Right renal pelvis (tissue), 4 donors: Measurements from ENCODE around the gene NTN4. TPM values are rescaled to one million over a fixed set of nuclear protein-coding genes. Genes with fewer than 3 reads are reported as not detected.
"Not testable (repeated sequence)": the region's sequence is repeated elsewhere in the genome, so short reads cannot be mapped to it uniquely, and the experiment has no call there.

Experiments used
- DNase-seq, 4 donors: peaks; one replicate each; pipeline ENCODE4 v3.0.0-alpha.2; 2013; ENCODE audit warnings: low read depth in 4 of 4, low spot score in 3 of 4, missing footprints in 1 of 4
- polyA plus RNA-seq, 4 donors: library from polyadenylated mRNA; unstranded; fragments of 120-200 nt; gene quantifications; one replicate each; pipeline ENCODE4 v1.2.1, GENCODE V29; 2013; ENCODE audit not compliant: insufficient read length in 4 of 4

NTN4 gene
- polyA plus RNA-seq, 4 donors, result 101 to 137 (median 112) TPM

DNA sequence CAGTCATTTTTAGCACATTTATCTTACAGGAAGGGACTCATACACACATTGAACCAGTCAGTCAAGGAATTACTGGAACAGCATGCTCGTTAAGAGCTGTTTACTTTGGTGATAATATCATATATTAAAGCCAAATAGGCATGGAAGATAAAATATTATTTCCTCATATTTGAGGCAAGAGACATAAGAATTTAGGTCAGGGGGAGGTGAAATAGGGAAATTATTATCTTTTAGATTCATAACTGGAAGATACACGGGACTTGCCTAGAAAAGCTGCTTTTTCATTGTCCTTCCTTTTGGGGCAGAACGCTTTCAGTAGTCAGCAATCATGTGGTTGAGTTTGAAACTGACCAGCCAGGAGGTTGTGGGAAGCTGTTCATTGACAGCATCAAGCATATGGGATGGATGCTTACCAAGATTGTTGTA, 72.5 kb downstream of the NTN4 start:
- DNase-seq, result no peak

DNA sequence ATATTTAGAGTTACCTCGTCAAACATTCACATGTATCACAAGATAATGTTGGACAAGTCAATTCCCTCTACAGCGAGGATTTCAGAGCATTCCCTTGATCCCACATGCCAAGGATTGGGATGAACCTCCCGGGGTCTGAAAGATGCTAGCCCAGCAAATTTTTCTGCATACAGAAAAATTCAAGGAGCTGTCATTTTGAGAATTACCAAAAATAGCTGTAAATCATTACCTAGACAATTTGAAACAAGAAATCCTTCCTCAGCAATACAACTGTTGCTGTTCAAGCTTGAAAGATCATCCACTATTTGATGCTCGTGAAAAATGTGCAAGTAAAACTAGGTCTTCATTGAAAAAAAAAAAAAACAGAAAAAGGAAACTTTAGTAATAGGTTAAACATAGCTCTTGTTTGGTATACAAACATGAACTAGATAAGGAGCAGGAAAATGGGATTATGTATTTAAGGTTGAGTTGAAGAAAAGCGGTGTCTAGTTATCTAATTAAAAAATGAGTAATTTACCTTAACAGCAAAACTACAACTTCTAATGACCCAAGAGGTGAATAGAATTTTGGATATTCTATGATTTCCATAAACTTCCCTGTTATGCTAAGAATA, 73.1 kb downstream of the NTN4 start:
- DNase-seq, result no peak

DNA sequence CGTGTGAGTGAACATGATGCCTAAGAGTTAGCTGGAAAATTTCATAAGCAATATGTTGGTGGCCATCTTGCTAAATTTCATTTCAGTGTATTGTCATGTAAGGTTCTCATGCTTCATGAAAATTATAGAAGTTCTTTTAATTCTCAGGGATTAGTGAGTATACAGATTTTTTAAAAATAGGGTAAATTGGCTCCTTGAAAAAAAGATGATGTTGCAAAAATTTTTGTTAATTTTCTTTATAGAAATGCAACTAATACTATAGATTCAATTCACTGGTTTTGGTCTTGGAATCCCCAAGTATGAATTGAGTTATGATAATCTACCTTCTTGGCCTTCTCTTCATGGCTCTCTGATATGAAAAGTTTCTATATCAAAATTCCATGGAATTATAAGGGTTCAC, 75.4 kb downstream of the NTN4 start:
- DNase-seq, result no peak

DNA sequence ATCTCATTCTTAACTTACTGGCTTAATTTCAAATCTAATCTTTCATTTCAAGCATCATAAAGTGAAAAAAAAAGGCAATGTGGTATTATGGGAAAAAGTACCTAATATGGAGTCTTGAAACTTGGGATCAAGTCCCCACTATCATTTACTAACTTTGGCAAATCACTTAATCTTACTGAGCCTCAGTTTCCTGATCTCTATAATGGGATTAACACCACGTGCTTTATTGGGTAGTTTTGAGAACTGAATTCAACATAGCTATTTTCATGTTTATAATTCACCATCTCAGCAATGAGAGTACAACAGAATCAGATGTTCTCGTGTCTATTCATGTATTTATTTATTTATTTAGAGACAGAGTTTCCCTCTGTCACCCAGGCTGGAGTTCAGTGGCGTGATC, 78.3 kb downstream of the NTN4 start:
- no peak for DNase-seq

DNA sequence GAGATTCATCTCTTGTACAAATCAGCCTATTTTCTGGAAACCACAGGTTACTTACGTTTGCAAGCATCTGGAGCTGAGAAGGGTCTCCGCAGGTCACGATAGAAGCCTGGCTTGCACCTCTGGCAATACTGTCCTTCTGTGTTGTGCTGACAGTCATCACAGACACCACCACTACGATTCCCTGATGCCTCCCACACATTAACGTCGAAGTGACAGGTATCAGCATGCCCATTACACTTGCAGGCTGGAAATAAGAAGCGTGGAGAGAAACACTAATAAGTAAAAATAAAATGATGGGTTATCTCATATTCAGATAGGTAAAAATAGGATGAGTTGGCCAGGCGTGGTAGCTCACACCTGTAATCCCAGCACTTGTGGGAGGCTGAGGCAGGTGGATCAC, 80.2 kb downstream of the NTN4 start:
- DNase-seq, result no peak

DNA sequence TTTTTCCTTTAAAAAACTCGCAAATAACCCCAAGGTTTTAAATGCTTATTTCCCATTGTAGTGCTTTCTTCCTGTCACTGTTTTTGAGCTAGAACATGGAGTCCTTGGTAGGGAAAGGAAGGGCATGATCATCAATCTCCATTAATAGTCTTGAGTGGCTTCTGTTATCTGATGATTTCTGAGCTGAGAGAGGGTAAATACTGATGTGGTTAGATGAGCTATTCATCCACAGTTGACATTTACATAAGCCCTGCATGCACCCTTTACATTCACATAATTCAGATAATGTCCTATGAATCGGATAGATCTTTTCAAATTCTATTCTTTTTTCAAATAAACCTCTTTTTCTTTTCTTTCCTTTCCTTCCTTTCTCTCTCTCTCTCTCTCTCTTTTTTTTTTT, 81.4 kb downstream of the NTN4 start:
- no peak for DNase-seq

DNA sequence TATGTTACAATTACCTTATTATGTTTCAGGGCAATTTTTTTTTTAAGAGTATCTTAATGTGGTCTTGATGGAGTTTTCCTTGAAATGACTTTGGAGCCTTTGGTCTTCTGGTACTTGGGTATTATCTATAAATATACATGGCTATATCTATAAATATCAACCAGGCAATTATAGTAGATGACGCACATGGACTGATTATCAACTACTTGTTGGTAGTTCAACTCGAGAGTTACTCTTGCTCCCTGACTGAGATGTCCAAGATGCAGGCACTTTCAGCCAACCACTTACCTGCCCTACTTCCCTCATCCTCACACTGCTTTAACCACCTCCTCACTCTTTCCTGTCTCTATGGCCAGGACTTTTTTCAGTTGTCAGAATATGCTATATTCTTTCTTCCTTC, 85.4 kb downstream of the NTN4 start:
- DNase-seq, result no peak

DNA sequence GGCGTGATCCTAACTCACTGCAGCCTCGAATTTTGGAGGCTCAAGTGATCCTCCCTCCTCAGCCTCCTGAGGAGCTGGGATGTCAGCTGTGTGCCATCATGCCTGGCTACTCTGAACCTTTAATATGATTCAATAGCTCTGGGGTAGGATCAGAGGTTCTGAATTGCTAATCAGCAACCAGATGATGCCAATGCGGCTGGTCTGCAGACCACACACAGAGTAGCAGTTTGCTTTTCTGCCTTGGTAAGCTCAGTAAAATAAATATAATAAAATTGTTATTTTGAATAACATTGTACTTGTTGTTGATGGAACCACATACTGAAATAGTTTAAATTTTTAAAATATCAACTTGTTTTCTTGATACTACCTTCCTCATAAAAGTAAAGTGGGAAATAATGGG, 86.6 kb downstream of the NTN4 start:
- DNase-seq, result no peak

DNA sequence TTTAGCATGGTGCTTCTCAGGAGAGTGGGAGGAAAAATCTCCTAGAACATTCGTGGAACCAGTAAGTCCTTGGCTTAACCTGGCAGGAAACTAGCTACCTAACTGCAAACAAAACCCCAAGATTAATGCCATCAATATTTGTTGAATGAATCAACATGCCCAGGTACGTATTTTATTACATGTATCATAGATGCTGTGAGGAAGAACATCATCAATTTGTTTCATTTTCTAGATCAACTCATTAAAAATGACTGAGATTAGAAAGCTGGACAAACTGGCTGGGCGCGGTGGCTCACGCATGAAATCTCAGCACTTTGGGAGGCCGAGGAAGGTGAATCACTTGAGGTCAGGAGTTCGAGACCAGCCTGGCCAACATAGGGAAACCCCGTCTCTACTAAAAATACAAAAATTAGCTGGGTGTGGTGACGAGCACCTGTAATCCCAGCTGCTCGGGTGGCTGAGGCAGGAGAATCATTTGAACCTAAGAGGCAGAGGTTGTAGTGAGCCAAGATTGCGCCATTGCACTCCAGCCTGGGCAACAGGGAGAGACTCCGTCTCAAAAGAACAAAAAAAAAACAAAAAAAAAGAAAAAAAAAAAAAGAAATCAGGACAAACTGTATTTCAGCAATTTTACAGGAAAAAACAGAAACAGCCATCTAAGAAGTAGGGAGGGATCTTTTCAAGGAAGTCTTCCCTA, 88.7 kb downstream of the NTN4 start:
- DNase-seq, result no peak

DNA sequence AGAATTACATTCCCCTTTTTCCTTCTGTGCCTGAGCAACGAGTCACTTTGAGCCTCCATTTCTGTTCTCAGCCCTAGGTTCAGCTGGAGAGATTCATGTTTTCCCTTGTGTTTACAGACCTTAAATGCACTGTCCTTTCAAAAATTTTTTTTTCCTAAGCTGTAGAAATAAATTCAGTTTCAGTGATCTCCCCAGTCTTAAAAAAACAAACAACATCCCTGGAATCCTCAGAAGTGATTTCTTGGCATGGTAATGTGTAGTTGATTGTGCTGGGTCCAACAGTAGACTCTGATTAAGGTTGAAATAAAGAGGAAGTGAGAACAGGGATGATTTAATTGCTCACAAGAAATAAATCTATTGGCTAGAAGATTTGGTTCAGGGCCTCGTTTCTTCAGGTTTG, 89.3 kb downstream of the NTN4 start:
- DNase-seq, result no peak

DNA sequence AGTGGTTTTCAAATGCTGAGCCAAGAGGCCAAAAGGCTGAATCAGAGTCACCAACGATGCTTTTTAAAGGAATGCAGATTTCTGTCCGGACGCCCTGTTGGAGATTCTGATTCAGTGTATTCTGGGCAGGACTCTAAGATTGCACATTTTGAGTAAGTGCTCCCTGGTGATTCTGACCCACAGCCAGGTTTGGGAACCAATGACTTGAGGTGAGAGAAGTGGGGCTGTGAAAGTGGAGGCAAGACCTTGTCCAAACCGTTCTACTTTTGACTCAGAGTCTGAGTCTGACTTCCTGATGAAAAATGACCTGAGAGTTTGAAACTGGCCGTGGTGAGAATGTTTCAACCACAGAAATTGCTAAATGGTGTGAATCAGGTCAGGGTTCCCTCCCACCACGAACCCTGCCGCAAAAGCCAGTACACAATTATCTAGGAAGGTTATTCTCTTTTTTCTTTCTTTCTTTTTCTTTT, 90.2 kb downstream of the NTN4 start:
- no peak for DNase-seq

DNA sequence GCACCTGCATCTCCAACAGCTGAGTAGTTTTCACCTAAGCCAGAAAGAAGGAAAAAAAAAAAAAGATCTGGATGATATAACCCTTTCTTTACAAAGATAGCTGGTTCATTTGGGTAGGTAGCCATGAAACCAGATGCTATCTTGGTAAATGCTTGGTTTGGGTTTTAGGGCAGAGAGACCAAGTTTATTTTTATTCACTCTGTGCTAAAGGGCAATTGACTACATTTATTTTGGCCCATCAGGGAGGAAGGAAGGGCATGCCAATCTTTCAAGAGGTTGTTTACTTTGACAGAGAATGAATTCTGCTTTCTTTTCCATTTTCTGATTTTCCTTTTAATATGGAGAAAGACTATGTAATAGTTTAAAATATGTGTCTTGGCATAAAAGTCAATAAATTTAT, 91.0 kb downstream of the NTN4 start:
- DNase-seq, result no peak

DNA sequence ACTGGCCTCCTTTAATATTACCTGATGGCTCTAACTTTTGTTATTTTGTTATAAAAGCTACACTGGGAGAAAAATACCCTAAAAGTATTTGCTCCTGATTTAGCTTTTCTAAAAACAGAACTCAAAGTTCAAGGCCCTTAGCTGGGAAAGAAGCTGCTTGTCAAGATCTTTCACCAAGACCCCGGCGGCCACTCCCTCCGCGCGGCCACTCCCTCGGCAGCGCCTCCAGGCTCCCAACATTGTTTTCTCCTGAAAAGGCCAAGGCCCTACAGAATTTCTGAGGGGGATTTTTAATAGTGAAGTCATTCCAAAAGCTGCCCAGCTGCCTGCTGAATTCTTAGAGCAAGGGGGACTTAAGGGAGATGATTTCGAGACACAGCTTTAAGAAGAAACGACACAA, 96.4 kb downstream of the NTN4 start:
- no peak for DNase-seq

DNA sequence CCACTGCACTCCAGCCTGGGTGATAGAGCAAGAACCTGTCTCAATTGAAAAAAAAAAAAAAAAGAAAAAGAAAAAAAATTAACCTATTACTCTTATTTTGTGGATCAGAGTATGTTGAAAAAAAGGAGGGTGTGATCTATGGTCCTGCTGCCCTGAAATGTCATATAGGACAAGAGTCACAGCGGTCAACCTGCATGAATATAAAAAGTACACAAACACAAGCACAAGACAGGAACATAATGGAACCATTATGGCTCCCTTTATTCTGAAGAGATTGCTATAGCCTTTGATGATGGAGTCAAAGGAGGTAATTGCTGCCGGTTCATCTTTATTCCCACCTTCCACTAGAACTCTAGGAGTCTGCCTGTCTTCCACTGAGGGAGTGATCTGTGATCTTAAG, 96.9 kb downstream of the NTN4 start:
- no peak for DNase-seq

DNA sequence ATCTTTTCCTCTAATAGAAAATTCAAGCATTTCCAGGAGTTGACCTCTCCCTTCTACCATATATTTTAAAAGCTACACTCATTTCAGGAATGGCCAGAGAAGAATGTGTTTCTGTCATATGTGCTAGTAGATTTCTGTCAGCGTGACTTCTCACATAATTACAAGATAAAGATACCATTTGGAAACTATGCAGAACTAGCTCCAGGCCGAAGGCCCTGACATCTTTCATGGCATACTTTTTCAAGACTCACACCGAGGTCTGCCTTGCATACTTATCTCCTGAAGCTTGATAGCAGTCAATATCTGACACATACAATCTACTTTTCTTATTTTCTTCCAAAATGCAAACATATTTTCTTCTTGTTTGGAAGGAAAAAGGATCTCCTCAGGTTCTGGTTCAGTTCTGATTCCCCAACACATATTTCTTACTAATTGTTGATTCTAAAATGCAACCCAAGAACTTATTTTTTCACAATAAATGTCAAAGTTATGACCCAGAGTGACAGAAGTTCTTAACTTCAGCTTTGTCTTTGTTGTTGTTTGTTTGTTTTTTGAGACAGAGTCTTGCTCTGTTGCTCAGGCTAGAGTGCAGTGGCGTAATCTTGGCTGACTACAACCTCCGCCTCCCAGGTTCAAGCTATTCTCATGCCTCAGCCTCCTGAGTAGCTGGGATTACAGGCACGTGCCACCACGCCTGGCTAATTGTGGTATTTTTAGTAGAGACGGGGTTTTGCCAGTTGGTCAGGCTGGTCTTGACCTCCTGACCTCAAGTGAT, 99.5 kb downstream of the NTN4 start:
- DNase-seq, result no peak

DNA sequence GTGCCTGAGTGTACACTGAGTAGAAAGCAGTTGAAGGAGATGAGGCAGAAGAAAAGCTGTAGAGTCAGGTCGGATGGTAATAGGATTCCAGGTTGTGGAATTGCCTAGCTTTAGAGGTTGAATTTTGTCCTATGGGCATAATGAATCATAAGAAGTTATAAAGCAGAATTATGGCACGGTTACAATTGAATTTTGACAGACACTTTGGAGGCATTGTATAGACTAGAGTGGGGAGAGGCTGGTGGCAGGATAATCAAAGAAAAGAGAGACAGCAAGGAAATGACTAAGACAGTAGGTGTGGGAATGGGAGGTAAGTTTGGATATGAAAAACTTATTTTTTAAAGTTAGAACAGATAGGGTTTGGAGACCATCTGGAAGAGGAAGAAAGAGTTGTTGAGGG, 102.6 kb downstream of the NTN4 start:
- DNase-seq, result no peak

DNA sequence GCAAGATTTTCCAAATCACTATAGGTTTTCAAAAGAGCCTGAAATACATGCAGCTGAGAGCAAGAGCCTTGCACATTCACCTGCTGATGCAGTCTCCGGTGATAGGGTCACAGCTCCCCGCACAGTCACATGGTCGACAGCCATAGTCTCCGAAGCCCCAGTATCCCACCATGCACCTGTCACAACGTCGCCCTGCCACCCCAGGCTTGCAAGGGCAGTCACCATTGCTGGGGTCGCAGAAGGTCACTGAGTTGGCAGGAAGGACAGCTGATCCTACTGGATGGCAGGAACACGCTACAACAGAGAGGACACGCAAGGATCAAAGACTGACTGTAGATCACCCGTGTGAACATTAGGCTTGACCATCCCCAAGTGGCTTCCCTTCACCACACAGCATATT, 107.1 kb downstream of the NTN4 start:
- no peak for DNase-seq

DNA sequence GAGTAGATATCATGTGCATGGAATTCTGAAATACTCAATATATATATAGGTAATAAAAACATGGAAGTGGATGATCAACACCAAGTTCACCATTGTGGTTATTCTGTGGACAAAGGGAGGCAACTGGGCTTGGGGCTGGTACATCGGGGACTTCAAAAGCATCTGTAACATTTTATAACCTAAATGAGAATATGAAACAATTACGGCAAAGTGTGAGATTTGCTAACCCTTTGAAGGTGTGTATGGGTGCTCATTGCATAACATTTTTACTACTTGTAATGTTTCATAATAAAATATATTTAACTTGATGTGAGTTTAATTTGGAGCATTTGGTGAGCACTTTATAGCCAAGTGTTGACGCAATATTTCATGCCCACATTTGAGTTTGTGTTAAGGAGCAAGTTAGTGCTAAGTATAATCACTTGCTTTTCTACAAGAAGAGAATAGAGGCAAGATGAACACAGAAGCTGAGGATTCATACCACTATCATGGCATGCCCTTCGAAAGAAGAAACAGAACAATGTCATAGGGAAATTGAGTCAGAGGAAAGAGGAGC, 109.3 kb downstream of the NTN4 start:
- DNase-seq, result no peak

DNA sequence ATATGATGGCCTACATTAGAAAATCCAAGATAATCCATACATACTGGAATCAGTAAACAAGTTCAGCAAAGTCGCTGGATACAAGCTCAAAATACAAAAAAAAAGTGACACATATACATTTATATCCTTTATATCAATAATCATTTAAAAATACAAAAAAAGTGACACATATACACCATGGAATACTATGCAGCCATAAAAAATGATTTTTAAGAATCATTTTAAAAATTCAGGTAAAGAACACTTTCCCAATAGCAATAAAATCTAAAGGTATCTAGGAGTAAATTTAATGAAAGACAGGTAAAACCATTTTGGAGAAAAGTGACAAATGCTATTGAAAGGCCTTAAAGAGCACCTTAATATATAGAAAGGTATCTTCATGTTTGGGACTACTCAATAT, 111.9 kb downstream of the NTN4 start:
- DNase-seq, result no peak

DNA sequence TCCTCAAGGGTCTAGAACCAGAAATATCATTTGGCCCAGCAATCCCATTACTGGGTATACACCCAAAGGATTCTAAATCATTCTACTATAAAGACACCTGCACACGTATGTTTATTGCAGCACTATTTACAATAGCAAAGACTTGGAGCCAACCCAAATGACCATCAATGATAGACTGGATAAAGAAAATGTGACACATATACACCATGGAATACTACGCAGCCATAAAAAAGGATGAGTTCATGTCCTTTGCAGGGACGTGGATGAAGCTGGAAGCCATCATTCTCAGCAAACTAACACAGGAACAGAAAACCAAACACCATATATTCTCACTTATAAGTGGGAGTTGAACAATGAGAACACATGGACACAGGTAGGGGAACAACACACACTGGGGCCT, 112.8 kb downstream of the NTN4 start:
- not testable (repeated sequence) for DNase-seq

DNA sequence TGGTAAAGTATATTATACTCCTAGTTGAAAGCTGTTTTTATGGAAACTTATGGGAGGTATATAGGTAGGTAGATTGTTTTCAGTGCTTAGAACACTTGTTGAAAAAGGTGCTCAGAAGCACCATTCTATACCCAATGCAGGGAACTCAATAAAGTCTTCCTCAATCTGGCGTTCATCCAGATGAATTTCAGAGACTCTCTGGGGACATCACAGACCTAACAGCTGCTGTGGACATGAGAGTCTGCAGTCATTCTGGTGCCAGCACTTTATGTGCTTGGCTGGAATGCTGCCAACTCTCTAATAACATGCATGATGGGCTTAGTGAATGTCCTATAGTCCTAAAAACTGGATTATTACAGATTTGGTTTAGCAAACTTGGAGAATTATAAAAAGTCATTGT, 115.9 kb downstream of the NTN4 start:
- DNase-seq, result peak; percentile 12 to 40 (median 20)

DNA sequence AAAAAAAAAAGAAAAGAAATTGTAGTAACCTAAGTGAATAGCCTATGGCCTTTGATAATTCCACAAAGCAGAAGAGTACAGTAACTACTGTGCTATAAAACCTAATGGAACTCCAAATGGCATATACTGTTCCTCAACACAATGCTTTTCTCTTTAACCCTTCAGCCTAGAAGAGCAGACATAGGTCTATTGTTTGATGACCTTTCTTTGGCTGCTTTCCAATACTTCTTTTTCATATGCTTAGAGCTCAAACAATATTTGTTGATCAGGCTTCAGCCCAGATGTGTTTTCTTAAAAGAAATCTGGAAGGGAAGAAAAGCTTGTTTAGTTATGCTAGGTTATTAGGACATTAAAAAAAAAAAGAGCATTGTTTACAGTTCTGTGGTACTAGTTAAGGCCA, 116.4 kb downstream of the NTN4 start:
- no peak for DNase-seq
